HCT116 (cell line): ENCODE results near the gene ARHGEF12. TPM values are rescaled to one million over a fixed set of nuclear protein-coding genes. Genes with fewer than 3 reads are reported as not detected.

ENCODE experiments used
- ATAC-seq: fragments of 200-7000 bp; cut with Tn5 transposase; 2 replicates; pipeline ENCODE4 v1.9.1; 2020; ENCODE audit warnings: mild to moderate bottlenecking, moderate library complexity
- BruUV-seq: library from RNA; stranded (reverse); fragments of 400-500 nt; replicated peaks from 2 replicates; lab custom pipeline; 2021; lab: Mats Ljungman, UMichigan
- CTCF ChIA-PET: fragments of 300-600 bp; sonication (Branson Sonifier 250); formaldehyde crosslinking; loops from one replicate; lab custom pipeline; 2021; ENCODE audit warnings: antibody characterized with exemption; lab: Charles Lee
- POLR2A ChIA-PET: fragments of 300-600, 350-600 bp; sonication (Branson Sonifier 250); formaldehyde crosslinking; loops from one replicate; lab custom pipeline; 2021; ENCODE audit warnings: antibody characterized with exemption; lab: Charles Lee
- RAD21 ChIA-PET, 2 experiments: fragments of 300-600 bp; sonication (Branson Sonifier 250); formaldehyde crosslinking; loops; one replicate each; lab custom pipeline; 2023; ENCODE audit warnings: low total read pairs in 2 of 2; ENCODE audit not compliant: uncharacterized antibody in 2 of 2, unreplicated experiment in 2 of 2, low non-redundant PET in 1 of 2; lab: Charles Lee
- DNase-seq: peaks from one replicate; pipeline ENCODE4 v3.0.0-alpha.2; 2010; ENCODE audit warnings: low read depth, low spot score
- H2AFZ ChIP-seq: fragments of 200-600 bp; shearing (Covaris generic), sonication (generic); 2 replicates; pipeline ENCODE4 v1.6.1; 2017; ENCODE audit warnings: low read depth, mixed run types, mixed read lengths, antibody characterized with exemption, low read length; ENCODE audit not compliant: poor library complexity, severe bottlenecking
- H3K27ac ChIP-seq: 2 replicates; pipeline ENCODE4 v1.5.1; 2012; ENCODE audit warnings: low read depth, low read length
- H3K27me3 ChIP-seq: fragments of 200-600 bp; sonication (generic); 2 replicates; pipeline ENCODE4 v1.6.1; 2016; ENCODE audit warnings: mixed run types, low read length, mixed read lengths; ENCODE audit not compliant: insufficient read depth
- H3K36me3 ChIP-seq, 2 experiments: fragments of 200-500 bp in 1 of 2; fragments of 200-600 bp in 1 of 2; sonication (Bioruptor generic) in 1 of 2; sonication (generic) in 1 of 2; 2 replicates each; pipeline versions ENCODE4 v1.5.1 to v1.6.1; 2014 to 2016; ENCODE audit warnings: low read length in 2 of 2, inconsistent platforms in 1 of 2, mixed read lengths in 1 of 2, mixed run types in 1 of 2; ENCODE audit not compliant: insufficient read depth in 2 of 2, control insufficient read depth in 1 of 2
- H3K4me1 ChIP-seq, 2 experiments: fragments of 200-600 bp in 1 of 2; sonication (generic) in 1 of 2; 2 replicates each; pipeline versions ENCODE4 v1.5.1 to v1.6.1; 2012 to 2017; ENCODE audit warnings: low read length in 2 of 2, inconsistent platforms in 1 of 2, mild to moderate bottlenecking in 1 of 2, mixed read lengths in 1 of 2, mixed run types in 1 of 2, moderate library complexity in 1 of 2; ENCODE audit not compliant: insufficient read depth in 2 of 2, control insufficient read depth in 1 of 2
- H3K4me2 ChIP-seq: fragments of 200-600 bp; sonication (generic); 2 replicates; pipeline ENCODE4 v1.6.1; 2017; ENCODE audit warnings: mixed run types, low read length, mixed read lengths
- H3K4me3 ChIP-seq, 2 experiments: fragments of 200-600 bp in 1 of 2; sonication (generic) in 1 of 2; replicated peaks in 1 of 2; 2 replicates each; pipeline ENCODE4 v1.5.1; 2011 to 2016; ENCODE audit warnings: low read length in 2 of 2, control low read depth in 1 of 2, low read depth in 1 of 2, mild to moderate bottlenecking in 1 of 2, mixed read lengths in 1 of 2, mixed run types in 1 of 2
- H3K79me2 ChIP-seq: fragments of 200-600 bp; sonication (generic); 2 replicates; pipeline ENCODE4 v1.6.1; 2017; ENCODE audit warnings: mild to moderate bottlenecking, mixed run types, low read length, moderate library complexity, mixed read lengths; ENCODE audit not compliant: insufficient read depth
- H3K9ac ChIP-seq: fragments of 200-600 bp; sonication (generic); 2 replicates; pipeline ENCODE4 v1.6.1; 2016; ENCODE audit warnings: low read length, mixed read lengths
- H3K9me2 ChIP-seq: fragments of 200-600 bp; sonication (generic), shearing (Covaris generic); 2 replicates; pipeline ENCODE4 v1.6.1; 2017; ENCODE audit warnings: mixed run types, mild to moderate bottlenecking, moderate library complexity; ENCODE audit not compliant: insufficient read depth
- H3K9me3 ChIP-seq, 2 experiments: fragments of 200-500 bp in 1 of 2; fragments of 200-600 bp in 1 of 2; sonication (Bioruptor generic) in 1 of 2; sonication (generic) in 1 of 2; 2 replicates each; pipeline ENCODE4 v1.6.1; 2014 to 2017; ENCODE audit warnings: low read length in 2 of 2, mixed read lengths in 2 of 2, inconsistent platforms in 1 of 2, low read depth in 1 of 2, mild to moderate bottlenecking in 1 of 2, mixed run types in 1 of 2, moderate library complexity in 1 of 2; ENCODE audit not compliant: control insufficient read depth in 1 of 2, insufficient read depth in 1 of 2
- H4K20me1 ChIP-seq: fragments of 200-600 bp; sonication (generic), shearing (Covaris generic); 2 replicates; pipeline ENCODE4 v1.6.1; 2017; ENCODE audit warnings: mixed run types, mild to moderate bottlenecking, moderate library complexity; ENCODE audit not compliant: insufficient read depth
- FOSL1 ChIP-seq: IDR thresholded peaks from 2 replicates; pipeline ENCODE4 v1.6.1; 2012; ENCODE audit warnings: low read depth
- YY1 ChIP-seq: IDR thresholded peaks from 2 replicates; pipeline ENCODE4 v1.6.1; 2011; ENCODE audit warnings: low read length, low read depth, moderate library complexity, mild to moderate bottlenecking; ENCODE audit not compliant: insufficient replicate concordance; ENCODE audit errors: extremely low read depth
- intact Hi-C: fragments of 100-400 bp; cut with micrococcal nuclease; formaldehyde crosslinking; loops from 2 replicates; pipeline ENCODE4 v1.10.0; 2022
- total RNA-seq: library from RNA; stranded (reverse); gene quantifications from one replicate; pipeline ENCODE4 v1.2.1, GENCODE V29; 2021; ENCODE audit not compliant: unreplicated experiment
- TF ChIP-seq, protein P1 (sequence below): IDR thresholded peaks from 2 replicates; pipeline ENCODE4 v1.6.1; 2012

Gene ARHGEF12
- total RNA-seq, 1 experiment from 2014 or later, result 81.4 TPM

DNA sequence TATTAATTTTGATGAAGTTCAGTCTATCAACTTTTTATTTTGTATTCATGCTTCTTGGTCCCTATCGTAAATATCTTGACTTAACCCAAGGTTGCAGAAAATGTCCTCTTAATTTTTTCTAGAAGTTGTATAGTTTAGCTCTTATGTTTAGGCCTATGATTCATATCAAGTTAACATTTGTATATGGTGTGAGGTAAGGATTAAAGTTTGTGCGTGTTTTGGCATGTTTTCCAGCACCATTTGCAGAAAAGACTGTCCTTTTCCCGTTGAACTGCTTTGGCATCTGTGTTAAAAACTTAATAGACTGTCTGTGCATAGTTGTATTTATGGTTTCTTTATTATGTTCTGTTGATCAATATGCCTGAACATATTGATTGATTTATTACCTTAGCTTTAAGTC is 42.3 kb downstream of the ARHGEF12 start:
- H3K4me1 ChIP-seq, result peaks cover 3 to 10% of the 10 kb centered on the region in 2 experiments; a peak in 3 of 4 replicates
- no TSS peak for BruUV-seq
- no peaks in the 10 kb centered on the region for H3K9me2 ChIP-seq
- H3K36me3 ChIP-seq, result no peaks in the 10 kb centered on the region
- DNase-seq, result no peak
- intact Hi-C loops, result no loop called here
- no peaks in the 10 kb centered on the region for H3K9me3 ChIP-seq
- ChIA-PET POLR2A (no interaction called here), RAD21 (no interaction called here)
- no peak overlapping the region for H3K27ac ChIP-seq
- H2AFZ ChIP-seq, result no peak overlapping the region
- H3K79me2 ChIP-seq, result peaks cover 98% of the 10 kb centered on the region
- H3K27me3 ChIP-seq, result no peaks in the 10 kb centered on the region
- H3K4me2 ChIP-seq, result no peak overlapping the region
- H4K20me1 ChIP-seq, result peaks cover 5% of the 10 kb centered on the region; the same call in 1 of the 2 replicates
- ATAC-seq, result no peak
- H3K4me3 ChIP-seq, result no peak overlapping the region
- H3K9ac ChIP-seq, result no peak overlapping the region
- no peak for TF ChIP-seq YY1
- TF ChIP-seq, protein P1, sequence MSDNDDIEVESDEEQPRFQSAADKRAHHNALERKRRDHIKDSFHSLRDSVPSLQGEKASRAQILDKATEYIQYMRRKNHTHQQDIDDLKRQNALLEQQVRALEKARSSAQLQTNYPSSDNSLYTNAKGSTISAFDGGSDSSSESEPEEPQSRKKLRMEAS, result no peak
- TF ChIP-seq, all 23 proteins: peak for 0
- CTCF ChIA-PET, result no interaction called here

DNA sequence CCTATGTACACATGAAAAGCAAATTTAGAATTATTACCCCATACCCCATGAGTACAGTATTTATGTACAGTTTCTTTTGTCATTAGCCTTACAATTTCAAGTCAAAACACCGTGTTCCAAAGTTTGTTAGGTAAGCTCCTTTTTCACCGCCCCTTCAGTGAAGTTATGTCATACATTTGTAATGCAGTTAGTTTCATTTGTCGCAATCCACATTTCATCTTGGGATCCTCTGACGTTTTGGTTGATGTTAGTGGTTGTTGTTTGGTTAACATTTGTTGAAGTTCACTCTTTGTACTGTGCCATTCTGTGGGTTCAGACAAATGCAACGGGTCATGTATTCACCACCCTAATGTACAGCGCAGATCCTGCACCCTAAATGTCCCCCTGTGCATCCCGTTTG is 45.2 kb downstream of the ARHGEF12 start:
- Histone ChIP-seq H2AFZ (no peak overlapping the region), H3K79me2 (peaks cover 98% of the 10 kb centered on the region), H3K9ac (no peak overlapping the region), H3K9me3 (no peaks in the 10 kb centered on the region), H3K9me2 (no peaks in the 10 kb centered on the region), H3K4me2 (no peak overlapping the region), H3K4me3 (no peak overlapping the region), H4K20me1 (peaks cover 8% of the 10 kb centered on the region; the same call in 1 of the 2 replicates), H3K27ac (no peak overlapping the region), H3K27me3 (no peaks in the 10 kb centered on the region), H3K36me3 (no peaks in the 10 kb centered on the region), H3K4me1 (no peaks in the 10 kb centered on the region)
- intact Hi-C loops, result no loop called here
- BruUV-seq, result no TSS peak
- no peak for TF ChIP-seq FOSL1
- CTCF ChIA-PET, result no interaction called here
- RAD21 ChIA-PET, result no interaction called here
- DNase-seq (no peak), ATAC-seq (no peak)
- POLR2A ChIA-PET, result no interaction called here
